ENCODE results near the gene DCDC2.

GRCh38 chr6:24405262-24405661, 47.4 kb upstream of the DCDC2 start:
- no peak for TF ChIP-seq POLR2AphosphoS5 (IDR thresholded peaks at IDR 0.05)
- no peak for TF ChIP-seq CTCF (IDR thresholded peaks at IDR 0.05)
